K562 (cell line): Measurements from ENCODE around the gene PLEK2. TPM values are rescaled to one million over a fixed set of nuclear protein-coding genes. Genes with fewer than 3 reads are reported as not detected.
"Not testable (repeated sequence)": the region's sequence is repeated elsewhere in the genome, so short reads cannot be mapped to it uniquely, and the experiment has no call there.

ENCODE experiments used
- ATAC-seq: fragments of 200-7000 bp; cut with Tn5 transposase; 3 replicates; pipeline ENCODE4 v1.9.1; 2020; ENCODE audit warnings: moderate library complexity
- BruUV-seq: library from RNA; stranded (reverse); fragments of 400-500 nt; replicated peaks from 2 replicates; lab custom pipeline; 2021; lab: Mats Ljungman, UMichigan
- CTCF ChIA-PET: fragments of 300-600 bp; formaldehyde crosslinking; extraction: SDS; loops from one replicate; lab custom pipeline; 2021; ENCODE audit warnings: low intra/inter-chr PET ratio; lab: Yijun Ruan, JAX
- POLR2A ChIA-PET: fragments of 300-600, 350-650 bp; sonication (Branson Sonifier 250); formaldehyde crosslinking; extraction: SDS; loops from one replicate; lab custom pipeline; 2021; ENCODE audit warnings: antibody characterized with exemption, inconsistent platforms; lab: Yijun Ruan, JAX
- DNase-seq, 4 experiments: peaks; one replicate each; pipeline versions ENCODE4 v3.0.0 to v3.0.0-alpha.2; 2011 to 2018; ENCODE audit warnings: low spot score in 3 of 4, mixed read lengths in 3 of 4; ENCODE audit errors: extremely low read depth in 1 of 4
- FAIRE-seq: peaks from 2 replicates; lab custom pipeline; 2011; peaks lifted over from hg19 to GRCh38; lab: Jason Lieb, UNC
- H2AFZ ChIP-seq: 2 replicates; pipeline ENCODE4 v1.6.0; 2011; ENCODE audit warnings: low read depth, low read length, control low read depth, inconsistent platforms
- H3K27ac ChIP-seq: fragments of 200-600 bp; 3 replicates; pipeline ENCODE4 v1.8.0; 2011; ENCODE audit warnings: low read depth, mild to moderate bottlenecking, control low read depth, inconsistent platforms, low read length, moderate library complexity, mixed read lengths; ENCODE audit errors: extremely low read depth
- H3K27me3 ChIP-seq, 2 experiments: fragments of 300-600 bp in 1 of 2; 2 replicates in 1 of 2; 3 replicates in 1 of 2; pipeline versions ENCODE4 v1.6.0 to v1.8.0; 2011; ENCODE audit warnings: inconsistent platforms in 2 of 2, low read length in 2 of 2, mild to moderate bottlenecking in 1 of 2, mixed read lengths in 1 of 2, moderate library complexity in 1 of 2; ENCODE audit not compliant: control insufficient read depth in 2 of 2, insufficient read depth in 2 of 2
- H3K36me3 ChIP-seq: fragments of 300-600 bp; 3 replicates; pipeline ENCODE4 v1.8.0; 2011; ENCODE audit warnings: mild to moderate bottlenecking, low read length, inconsistent platforms; ENCODE audit not compliant: control insufficient read depth, insufficient read depth
- H3K4me1 ChIP-seq, 2 experiments: fragments of 200-600 bp in 1 of 2; replicated peaks in 1 of 2; 2 replicates in 1 of 2; 3 replicates in 1 of 2; pipeline versions ENCODE4 v1.5.1 to v1.8.0; 2011; ENCODE audit warnings: inconsistent platforms in 2 of 2, low read length in 2 of 2, mild to moderate bottlenecking in 1 of 2, mixed read lengths in 1 of 2, moderate library complexity in 1 of 2; ENCODE audit not compliant: control insufficient read depth in 2 of 2, insufficient read depth in 2 of 2
- H3K4me2 ChIP-seq: 2 replicates; pipeline ENCODE4 v1.6.1; 2011; ENCODE audit warnings: low read length, control low read depth, inconsistent platforms, mixed read lengths; ENCODE audit not compliant: insufficient read depth
- H3K4me3 ChIP-seq: fragments of 200-600 bp; sonication (generic), shearing (Covaris generic); 2 replicates; pipeline ENCODE4 v1.5.1; 2016; ENCODE audit warnings: control low read depth, inconsistent platforms
- H3K79me2 ChIP-seq: fragments of 200-600 bp; 3 replicates; pipeline ENCODE4 v1.8.0; 2011; ENCODE audit warnings: low read length, inconsistent platforms; ENCODE audit not compliant: control insufficient read depth, insufficient read depth
- H3K9ac ChIP-seq, 2 experiments: 2 replicates each; pipeline versions ENCODE4 v1.6.0 to v1.6.1; 2011; ENCODE audit warnings: low read depth in 2 of 2, low read length in 2 of 2, control low read depth in 1 of 2, inconsistent platforms in 1 of 2, mild to moderate bottlenecking in 1 of 2, mixed read lengths in 1 of 2; ENCODE audit not compliant: insufficient read depth in 1 of 2
- H3K9me1 ChIP-seq: one replicate; pipeline ENCODE4 v1.6.0; 2011; ENCODE audit warnings: inconsistent platforms, mild to moderate bottlenecking, low read length, moderate library complexity; ENCODE audit not compliant: control insufficient read depth, insufficient read depth
- H3K9me3 ChIP-seq: replicated peaks from 2 replicates; pipeline ENCODE4 v1.5.1; 2011; ENCODE audit warnings: low read depth, low read length, inconsistent platforms; ENCODE audit not compliant: control insufficient read depth, insufficient read depth
- H4K20me1 ChIP-seq: replicated peaks from 2 replicates; pipeline ENCODE4 v1.6.1; 2011; ENCODE audit warnings: low read length, inconsistent platforms, mixed read lengths; ENCODE audit not compliant: control insufficient read depth, insufficient read depth
- ARID1B ChIP-seq: fragments of 450-650 bp; IDR thresholded peaks from 2 replicates; pipeline ENCODE4 v1.6.1; 2016; ENCODE audit warnings: antibody characterized with exemption, mild to moderate bottlenecking, inconsistent platforms
- CBFA2T3 ChIP-seq: fragments of 450-650 bp; IDR thresholded peaks from 2 replicates; pipeline ENCODE4 v1.6.1; 2017
- ETV1 ChIP-seq: fragments of 450-650 bp; conservative IDR thresholded peaks from 2 replicates; pipeline ENCODE4 v1.6.1; 2016; ENCODE audit warnings: missing genetic modification characterization, control low read depth, low read depth, missing compliant biosample characterization
- JUN ChIP-seq, 2 experiments: sonication (generic) in 1 of 2; formaldehyde crosslinking in 1 of 2; IDR thresholded peaks; 2 replicates each; pipeline versions ENCODE4 v1.6.1 to v1.8.0; 2012 to 2022; ENCODE audit warnings: borderline replicate concordance in 2 of 2, mild to moderate bottlenecking in 2 of 2, improper control_type of control experiment in 1 of 2, low read depth in 1 of 2, low read length in 1 of 2, missing genetic modification reagents in 1 of 2
- ZBTB7A ChIP-seq: IDR thresholded peaks from 2 replicates; pipeline ENCODE4 v1.6.1; 2011; ENCODE audit warnings: low read depth, mild to moderate bottlenecking, low read length, moderate library complexity, borderline replicate concordance; ENCODE audit not compliant: control insufficient read depth
- ZNF146 ChIP-seq: IDR thresholded peaks from one replicate; pipeline ENCODE4 v1.6.1; 2018; ENCODE audit warnings: missing compliant biosample characterization; ENCODE audit not compliant: unreplicated experiment
- WGBS: fragments of 100-300 bp; shearing (Covaris generic); methylation state at CpG from one replicate; pipeline ENCODE4 v1.1.6; 2016; ENCODE audit warnings: low coverage, mixed read lengths; ENCODE audit not compliant: insufficient coverage; ENCODE audit errors: missing lambda C conversion rate; 5-methylcytosine and 5-hydroxymethylcytosine counted together
- in situ Hi-C: fragments of 300-500 bp; cut with MboI; formaldehyde crosslinking; loops from 4 replicates; pipeline ENCODE4 v1.15.0; 2018; ENCODE audit warnings: inconsistent platforms, mixed read lengths
- intact Hi-C: fragments of 100-400 bp; cut with micrococcal nuclease; formaldehyde crosslinking; loops from 2 replicates; pipeline ENCODE4 v1.14.2; 2022
- polyA plus RNA-seq, 8 experiments: library from polyadenylated mRNA; depleted of rRNA in 4 of 8; stranded (reverse) in 5 of 8; unstranded in 3 of 8; fragments of >200 nt; fragmentation: Nextera tagmentation in 2 of 8; fragmentation: Illumina TruSeq in 1 of 8; extraction: Ambion mirVana in 2 of 8; extraction: Trizol in 1 of 8; gene quantifications; 2 replicates each; pipeline versions ENCODE4 v1.2.1 to v1.2.3, GENCODE V29; 2011 to 2014; ENCODE audit warnings: inconsistent platforms in 1 of 8, missing spikeins in 1 of 8
- total RNA-seq, 7 experiments: library from RNA; depleted of rRNA in 6 of 7; stranded (reverse); fragments of >200 nt in 6 of 7; fragmentation: Illumina TruSeq in 2 of 7; extraction: Trizol in 2 of 7; gene quantifications; 2 replicates each; pipeline versions ENCODE4 v1.2.1 to v1.2.3, GENCODE V29; 2011 to 2021; ENCODE audit warnings: low replicate concordance in 1 of 7
- TF ChIP-seq, protein P1 (sequence below): sonication (generic); formaldehyde crosslinking; IDR thresholded peaks from 2 replicates; pipeline ENCODE4 v1.8.0; 2022; ENCODE audit warnings: mild to moderate bottlenecking, missing genetic modification reagents
- TF ChIP-seq, protein P2 (sequence below): fragments of 450-650 bp; IDR thresholded peaks from 2 replicates; pipeline ENCODE4 v1.6.1; 2016; ENCODE audit warnings: low read depth, mild to moderate bottlenecking, moderate library complexity

PLEK2 gene
- total and polyA plus RNA-seq, 9 of the 15 experiments (the other 6 are each of a cell fraction or from before 2014, with no cell fraction given): not detected

GRCh38 chr14:67415610-67416009 lies 3.6 kb upstream of the PLEK2 start:
- H3K9me3 ChIP-seq, ATAC-seq, in situ Hi-C loops, H3K9me1 ChIP-seq, H3K27ac ChIP-seq, intact Hi-C loops, FAIRE-seq, BruUV-seq, H3K79me2 ChIP-seq, DNase-seq, CTCF ChIA-PET, H2AFZ ChIP-seq, H4K20me1 ChIP-seq, H3K9ac ChIP-seq, H3K4me3 ChIP-seq, H3K27me3 ChIP-seq, H3K36me3 ChIP-seq: not testable (repeated sequence)
- Histone ChIP-seq H3K4me1 (peaks cover 36 to 54% of the 10 kb centered on the region in 2 experiments), H3K4me2 (peak overlapping the region; percentile 58; the same call in 1 of the 2 replicates)
- peak; percentile 76 for TF ChIP-seq ZNF146 (CRISPR knock-in tag)
- WGBS: 69% methylated on average over 5 of the region's 5 CpGs
- POLR2A ChIA-PET: interaction anchor here (0.6 to 1.0 kb wide), 3 partner anchors 9 to 1312 kb away, joined by 3 to 8 read pairs (median 4); no protein-coding TSS in a partner anchor

DNA sequence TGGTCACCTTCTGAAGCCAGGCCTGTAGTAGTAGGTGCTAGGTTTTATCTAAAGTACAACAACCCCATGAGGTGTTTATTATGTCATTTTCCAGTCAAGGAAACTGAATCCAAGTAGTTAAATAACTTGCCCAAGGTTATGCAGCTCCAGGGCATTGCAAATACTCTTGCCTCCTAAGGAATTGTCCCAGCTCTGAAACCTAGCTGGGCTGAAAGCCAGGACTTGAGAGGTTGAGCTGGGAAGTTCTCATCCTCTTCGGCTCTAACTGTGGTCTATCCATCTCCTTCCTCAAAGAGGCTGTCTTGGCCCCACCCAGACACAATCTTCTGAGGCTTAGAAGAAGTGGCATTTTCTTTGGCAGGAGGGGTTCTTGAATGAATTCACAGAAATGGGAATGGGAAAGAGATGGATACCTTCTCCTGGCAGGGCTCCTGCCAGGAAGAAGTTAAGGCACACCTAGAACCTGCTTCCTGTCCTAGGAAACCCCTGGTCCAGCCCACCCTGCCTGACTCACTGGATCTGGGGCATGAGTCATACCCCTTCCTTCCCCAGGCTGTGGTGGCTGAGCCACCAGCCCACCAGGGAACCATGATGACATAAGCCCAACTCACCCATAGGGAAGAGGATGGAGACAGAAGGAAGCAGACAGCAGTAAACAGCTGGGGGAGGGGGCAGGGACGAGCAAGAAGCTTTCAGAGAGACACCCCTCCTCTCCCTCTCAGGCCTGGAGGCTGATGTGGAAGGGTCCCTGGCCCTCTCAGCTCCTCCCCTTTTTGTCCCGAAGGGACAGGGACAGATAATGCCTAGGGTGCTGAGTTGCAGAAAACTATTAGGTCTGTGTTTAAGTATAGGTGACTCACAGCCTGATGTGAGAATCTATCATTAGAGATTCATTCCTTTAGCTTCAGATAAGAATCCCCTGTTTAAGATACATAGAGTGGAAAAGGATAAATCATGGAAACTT lies 2.1 kb upstream of the PLEK2 start:
- no TSS peak for BruUV-seq
- peak overlapping the region; percentile 34; the same call in 1 of the 2 replicates for H3K4me2 ChIP-seq
- H3K4me3 ChIP-seq: no peak overlapping the region
- peak; percentile 74 for TF ChIP-seq ARID1B
- TF ChIP-seq CBFA2T3: peak; percentile 30
- TF ChIP-seq, protein P1, sequence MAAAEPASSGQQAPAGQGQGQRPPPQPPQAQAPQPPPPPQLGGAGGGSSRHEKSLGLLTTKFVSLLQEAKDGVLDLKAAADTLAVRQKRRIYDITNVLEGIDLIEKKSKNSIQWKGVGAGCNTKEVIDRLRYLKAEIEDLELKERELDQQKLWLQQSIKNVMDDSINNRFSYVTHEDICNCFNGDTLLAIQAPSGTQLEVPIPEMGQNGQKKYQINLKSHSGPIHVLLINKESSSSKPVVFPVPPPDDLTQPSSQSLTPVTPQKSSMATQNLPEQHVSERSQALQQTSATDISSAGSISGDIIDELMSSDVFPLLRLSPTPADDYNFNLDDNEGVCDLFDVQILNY (CRISPR knock-in tag): no peak
- TF ChIP-seq ZBTB7A: peak; percentile 84; the same call in 1 of the 2 replicates
- peak; percentile 94 for TF ChIP-seq JUN (IDR thresholded peaks at IDR 0.05; ENCODE audit: borderline replicate concordance, low read depth, low read length)
- no peak for TF ChIP-seq JUN (CRISPR knock-in tag; IDR thresholded peaks at IDR 0.05; ENCODE audit: borderline replicate concordance)
- TF ChIP-seq, protein P2, sequence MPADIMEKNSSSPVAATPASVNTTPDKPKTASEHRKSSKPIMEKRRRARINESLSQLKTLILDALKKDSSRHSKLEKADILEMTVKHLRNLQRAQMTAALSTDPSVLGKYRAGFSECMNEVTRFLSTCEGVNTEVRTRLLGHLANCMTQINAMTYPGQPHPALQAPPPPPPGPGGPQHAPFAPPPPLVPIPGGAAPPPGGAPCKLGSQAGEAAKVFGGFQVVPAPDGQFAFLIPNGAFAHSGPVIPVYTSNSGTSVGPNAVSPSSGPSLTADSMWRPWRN: no peak
- TF ChIP-seq ETV1 (tag): no peak

More for the DNA sequence above, 2.1 kb upstream of the PLEK2 start:
- Histone ChIP-seq H3K9me1 (no peaks in the 10 kb centered on the region), H3K27me3 (no peaks in the 10 kb centered on the region), H3K4me1 (peaks cover 28 to 57% of the 10 kb centered on the region in 2 experiments), H2AFZ (peak overlapping the region; percentile 68), H3K9me3 (no peaks in the 10 kb centered on the region), H3K79me2 (no peaks in the 10 kb centered on the region), H3K36me3 (no peaks in the 10 kb centered on the region), H3K27ac (peak overlapping the region; percentile 35; the same call in 2 of the 3 replicates), H3K9ac (peak overlapping the region in 1 of 2 experiments; percentile 54; a peak in 1 of 4 replicates), H4K20me1 (no peaks in the 10 kb centered on the region)
- in situ Hi-C loops: no loop called here
- peak; percentile 56 to 79 (median 68) for DNase-seq
- ChIA-PET POLR2A (no interaction called here), CTCF (no interaction called here)
- intact Hi-C loops: no loop called here
- 29% methylated on average over 2 of the region's 3 CpGs for WGBS
- ATAC-seq: peak; percentile 17
- FAIRE-seq: peak; percentile 51
